H54 (cell line): ENCODE results near the gene CDC42EP3.

Source experiments
- DNase-seq: peaks from one replicate; pipeline ENCODE4 v3.0.0; 2011; ENCODE audit warnings: low spot score, mixed read lengths; ENCODE audit not compliant: insufficient read length
- FAIRE-seq: peaks from 3 replicates; lab custom pipeline; 2011; peaks lifted over from hg19 to GRCh38; lab: Jason Lieb, UNC
- POLR2A ChIP-seq: IDR thresholded peaks from 2 replicates; pipeline ENCODE4 v1.6.1; 2011; ENCODE audit warnings: low read depth, mild to moderate bottlenecking, low read length

CDC42EP3 gene

GRCh38 chr2:37618326-37618725 is 53.1 kb downstream of the CDC42EP3 start:
- DNase-seq (no peak), FAIRE-seq (no peak)
- TF ChIP-seq POLR2A: no peak

- DNase-seq (no peak), FAIRE-seq (no peak)
- no peak for TF ChIP-seq POLR2A
These were observed 54.1 kb downstream of the CDC42EP3 start for GRCh38 chr2:37617119-37617892.

GRCh38 chr2:37616677-37617005 is 54.8 kb downstream of the CDC42EP3 start:
- FAIRE-seq: no peak
- no peak for TF ChIP-seq POLR2A
- DNase-seq: no peak

GRCh38 chr2:37615804-37616676 is 55.4 kb downstream of the CDC42EP3 start:
- no peak for TF ChIP-seq POLR2A
- DNase-seq: no peak
- FAIRE-seq: no peak

GRCh38 chr2:37614061-37614738 is 57.2 kb downstream of the CDC42EP3 start:
- FAIRE-seq (peak; percentile 87), DNase-seq (peak; percentile 62)
- no peak for TF ChIP-seq POLR2A

GRCh38 chr2:37612382-37612781 is 59.1 kb downstream of the CDC42EP3 start:
- no peak for DNase-seq
- no peak for FAIRE-seq
- TF ChIP-seq POLR2A: no peak

- no peak for TF ChIP-seq POLR2A
- FAIRE-seq: no peak
These were observed 60.7 kb downstream of the CDC42EP3 start for GRCh38 chr2:37610638-37611289.

GRCh38 chr2:37609782-37610181 is 61.7 kb downstream of the CDC42EP3 start:
- FAIRE-seq (no peak), DNase-seq (no peak)
- TF ChIP-seq POLR2A: no peak

More at GRCh38 chr2:37610638-37611289, 60.7 kb downstream of the CDC42EP3 start:
- DNase-seq: no peak

- TF ChIP-seq POLR2A: no peak
- FAIRE-seq: peak; percentile 70
- no peak for DNase-seq
These were observed 66.7 kb downstream of the CDC42EP3 start for GRCh38 chr2:37604716-37605115.

GRCh38 chr2:37602702-37603101 is 68.7 kb downstream of the CDC42EP3 start:
- DNase-seq (no peak), FAIRE-seq (no peak)
- TF ChIP-seq POLR2A: no peak

- no peak for TF ChIP-seq POLR2A
- DNase-seq: no peak
- no peak for FAIRE-seq
These were observed 69.4 kb downstream of the CDC42EP3 start for GRCh38 chr2:37602040-37602439.

- no peak for TF ChIP-seq POLR2A
- FAIRE-seq: no peak
- DNase-seq: no peak
These were observed 69.9 kb downstream of the CDC42EP3 start for GRCh38 chr2:37601569-37601968.

- no peak for TF ChIP-seq POLR2A
- FAIRE-seq: no peak
- no peak for DNase-seq
These were observed 70.7 kb downstream of the CDC42EP3 start for GRCh38 chr2:37600735-37601134.
